HTR-8/SVneo (cell line): ENCODE measurements around the gene XXYLT1.
A peak's percentile ranks its signal among the peaks of the same experiment; 100 is the strongest.
"Not testable (repeated sequence)": the region's sequence is repeated elsewhere in the genome, so short reads cannot be mapped to it uniquely, and the experiment has no call there.

ENCODE experiments used
- DNase-seq: peaks from one replicate; pipeline ENCODE4 v3.0.0; 2011; ENCODE audit warnings: low spot score, mixed read lengths; ENCODE audit not compliant: insufficient read length
- FAIRE-seq: peaks from 2 replicates; lab custom pipeline; 2011; peaks lifted over from hg19 to GRCh38; lab: Jason Lieb, UNC

The XXYLT1 gene

DNA sequence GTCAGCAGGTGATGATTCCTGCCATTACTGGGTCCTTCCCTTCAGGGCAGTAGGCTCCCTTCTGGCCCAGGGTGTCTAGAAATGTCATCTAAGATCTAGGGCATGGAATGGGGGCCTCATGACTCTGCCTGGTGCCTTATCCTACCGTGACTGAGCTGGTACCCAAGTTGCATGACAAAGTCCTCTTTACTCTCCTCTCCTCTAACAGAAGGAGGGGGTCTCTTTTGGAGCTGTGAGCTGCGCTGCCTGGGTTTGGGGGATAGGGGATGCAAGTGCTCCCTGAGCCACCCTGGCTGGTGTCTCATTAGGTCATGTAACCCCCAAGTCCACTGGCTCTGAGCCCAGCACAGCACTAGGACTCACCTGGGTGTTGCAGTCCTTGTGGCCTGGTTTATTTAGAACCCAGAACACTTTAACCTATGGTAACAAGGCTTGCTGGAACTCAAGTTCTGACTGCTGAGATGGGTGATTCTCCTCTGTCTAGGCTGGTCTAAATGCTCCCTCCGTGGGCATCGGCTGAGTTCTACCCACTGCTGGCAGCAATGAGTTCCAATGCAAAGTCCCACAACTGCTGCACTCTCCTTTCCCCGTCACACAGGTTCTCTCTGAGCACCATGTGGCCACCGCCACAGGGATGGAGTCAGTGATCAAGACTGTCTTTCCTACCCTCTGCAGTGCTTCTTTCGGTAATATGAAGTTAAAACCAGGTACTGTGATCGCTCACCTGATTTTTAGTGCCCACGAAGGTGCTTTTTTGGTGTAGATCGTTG lies 34.0 kb downstream of the XXYLT1 start:
- no peak for FAIRE-seq
- no peak for DNase-seq

GRCh38 chr3:195236076-195236798 lies 34.7 kb downstream of the XXYLT1 start:
- no peak for DNase-seq
- no peak for FAIRE-seq

- DNase-seq, result no peak
- FAIRE-seq, result no peak
Measured at GRCh38 chr3:195230244-195230643, 40.7 kb downstream of the XXYLT1 start.

- not testable (repeated sequence) for FAIRE-seq, DNase-seq
Measured at GRCh38 chr3:195228886-195229285, 42.1 kb downstream of the XXYLT1 start.

GRCh38 chr3:195227871-195228270 lies 43.1 kb downstream of the XXYLT1 start:
- FAIRE-seq (no peak), DNase-seq (no peak)

GRCh38 chr3:195226900-195227447 lies 44.0 kb downstream of the XXYLT1 start:
- DNase-seq (peak; percentile 35), FAIRE-seq (peak; percentile 9)

- FAIRE-seq (no peak), DNase-seq (no peak)
Measured at GRCh38 chr3:195226445-195226844, 44.5 kb downstream of the XXYLT1 start.

DNA sequence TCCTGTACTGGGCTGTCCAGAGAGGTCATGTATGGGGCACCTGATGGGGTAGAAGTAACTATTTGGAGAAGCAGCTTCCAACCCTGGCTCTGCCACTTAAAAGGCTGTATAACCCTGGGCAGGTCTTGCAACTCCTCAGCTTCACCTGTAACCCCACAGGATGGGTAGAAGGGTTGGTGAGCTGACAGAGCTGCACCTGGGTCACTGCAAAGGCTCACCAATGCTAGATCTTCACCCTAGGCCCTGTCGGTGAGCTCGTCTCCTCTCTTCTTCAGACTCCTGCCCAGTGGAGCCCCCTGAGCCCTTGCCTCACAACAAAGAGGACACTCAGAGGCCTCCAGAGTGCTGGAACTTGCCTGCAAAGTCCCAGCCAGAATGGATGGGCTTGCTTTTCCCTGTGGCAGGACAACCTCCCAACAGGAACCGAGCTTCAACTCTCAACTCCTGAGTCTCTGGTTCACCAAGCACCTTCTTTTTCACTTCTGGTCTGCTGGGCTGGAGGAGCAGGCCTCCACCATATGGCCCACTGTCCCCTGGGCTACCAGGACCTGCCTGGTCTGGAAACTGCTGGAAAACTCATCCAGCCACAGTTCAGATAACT lies 45.9 kb downstream of the XXYLT1 start:
- DNase-seq (no peak), FAIRE-seq (no peak)

DNA sequence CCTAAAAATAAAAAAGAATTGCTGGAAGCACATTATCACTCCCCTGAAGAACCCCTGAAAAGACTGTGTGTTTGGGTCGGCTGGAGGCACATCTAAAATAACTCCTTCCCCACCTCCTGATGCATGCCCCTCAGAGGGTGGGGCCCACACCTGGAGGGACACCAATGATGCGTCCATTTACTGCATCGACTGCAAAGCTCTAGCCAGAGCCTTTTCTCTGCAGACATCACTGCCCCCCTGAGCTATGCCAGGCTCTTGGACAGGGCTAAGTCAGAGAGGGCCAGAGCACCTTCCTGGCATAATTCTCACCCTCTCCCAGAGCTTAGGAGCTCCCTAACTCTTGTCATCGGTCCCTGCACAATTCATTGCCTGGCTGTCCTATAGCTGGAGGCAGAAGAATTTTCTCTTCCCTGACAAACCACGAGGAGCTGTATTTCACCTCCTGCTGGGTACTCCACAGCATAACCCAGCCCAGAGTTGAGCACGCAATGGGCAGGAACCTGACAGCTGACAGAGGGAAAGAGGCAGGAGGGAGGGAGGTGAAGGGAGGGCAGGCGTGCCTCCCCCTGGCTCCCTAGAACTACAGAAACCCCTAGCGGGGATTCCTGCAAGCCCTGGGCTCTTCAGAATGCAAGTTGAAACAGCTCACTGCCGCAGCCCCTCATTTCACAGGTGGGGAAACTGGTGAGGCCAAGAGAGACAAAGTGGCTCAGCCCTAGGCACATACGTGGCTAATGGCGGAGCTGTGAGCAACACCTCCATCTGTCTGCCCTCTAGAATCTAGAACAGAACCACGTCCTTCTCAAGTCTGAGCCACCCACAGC lies 46.6 kb downstream of the XXYLT1 start:
- DNase-seq, result no peak
- no peak for FAIRE-seq

DNA sequence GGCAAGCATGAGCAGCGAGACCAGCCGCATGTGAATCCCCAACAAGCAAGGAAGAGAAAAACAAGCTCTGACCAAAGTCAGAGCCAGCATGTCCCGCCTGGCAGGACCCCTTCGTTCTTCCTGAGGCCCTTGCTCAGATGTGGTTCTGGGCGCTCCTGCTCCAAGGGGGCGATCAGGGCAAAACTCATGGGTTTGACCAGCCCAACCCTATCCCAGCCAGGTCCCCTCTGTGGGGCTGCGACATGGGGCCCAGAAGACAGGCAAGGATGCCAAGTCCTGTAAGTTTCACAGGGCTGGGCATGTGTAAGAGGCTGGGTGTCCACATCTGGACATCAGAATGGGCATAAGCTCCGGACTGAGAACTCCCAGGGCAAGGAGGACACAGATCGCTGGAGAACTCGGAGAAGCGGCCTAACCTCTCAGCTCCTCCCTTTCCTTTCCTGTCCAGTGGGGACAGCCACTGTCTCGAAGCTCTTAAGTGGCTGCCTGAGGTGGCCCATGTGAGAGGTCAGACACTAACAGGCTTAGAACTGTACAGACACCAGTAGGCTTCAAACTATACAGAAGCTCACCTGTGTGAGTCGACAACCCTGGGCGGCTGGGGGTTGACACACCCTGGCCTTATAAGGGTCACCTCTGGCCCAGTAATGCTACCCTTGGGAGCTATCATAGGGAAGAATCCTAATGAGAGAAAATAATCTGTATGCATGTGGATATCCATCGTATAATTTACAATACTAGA lies 48.9 kb downstream of the XXYLT1 start:
- FAIRE-seq (no peak), DNase-seq (no peak)

DNA sequence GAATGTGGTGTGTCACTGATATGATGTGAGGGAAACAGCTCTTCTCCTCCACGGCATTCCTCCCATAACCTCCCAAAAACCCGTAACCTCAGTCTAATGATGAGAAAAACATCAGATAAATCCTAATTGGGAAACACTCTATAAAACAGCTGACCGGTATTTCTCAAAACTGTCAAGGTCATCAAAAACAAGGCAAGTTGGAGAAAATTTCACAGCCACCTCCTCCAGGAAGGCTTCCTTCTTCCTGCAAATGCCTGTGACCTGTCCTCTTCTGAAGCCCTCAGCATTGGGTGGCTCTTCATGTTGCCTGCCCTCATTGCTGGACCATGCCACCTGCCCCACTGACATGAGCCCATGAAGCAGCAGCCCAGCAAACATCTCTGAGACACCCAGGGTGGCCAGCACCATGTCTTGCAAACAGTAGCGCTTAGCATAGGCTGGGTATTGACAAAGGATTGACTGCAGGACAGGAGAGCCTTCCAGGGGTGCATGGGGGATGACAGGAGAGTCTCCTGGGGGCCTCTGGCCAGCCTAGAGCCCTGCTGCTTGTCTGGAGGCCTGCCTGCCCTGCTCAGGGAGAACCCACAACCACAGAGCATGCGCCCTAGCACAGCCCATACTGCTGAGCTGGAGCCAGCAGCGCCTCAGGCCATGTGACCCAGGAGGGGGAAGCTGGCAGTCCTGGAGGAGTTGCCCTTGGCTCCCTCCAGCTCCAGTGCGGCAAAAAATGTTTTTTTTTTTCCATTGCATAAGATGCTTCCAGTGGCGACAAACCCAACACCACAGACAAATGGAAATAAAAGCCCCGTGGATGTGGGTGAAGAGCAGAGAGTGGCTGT lies 49.7 kb downstream of the XXYLT1 start:
- DNase-seq, result no peak
- no peak for FAIRE-seq

DNA sequence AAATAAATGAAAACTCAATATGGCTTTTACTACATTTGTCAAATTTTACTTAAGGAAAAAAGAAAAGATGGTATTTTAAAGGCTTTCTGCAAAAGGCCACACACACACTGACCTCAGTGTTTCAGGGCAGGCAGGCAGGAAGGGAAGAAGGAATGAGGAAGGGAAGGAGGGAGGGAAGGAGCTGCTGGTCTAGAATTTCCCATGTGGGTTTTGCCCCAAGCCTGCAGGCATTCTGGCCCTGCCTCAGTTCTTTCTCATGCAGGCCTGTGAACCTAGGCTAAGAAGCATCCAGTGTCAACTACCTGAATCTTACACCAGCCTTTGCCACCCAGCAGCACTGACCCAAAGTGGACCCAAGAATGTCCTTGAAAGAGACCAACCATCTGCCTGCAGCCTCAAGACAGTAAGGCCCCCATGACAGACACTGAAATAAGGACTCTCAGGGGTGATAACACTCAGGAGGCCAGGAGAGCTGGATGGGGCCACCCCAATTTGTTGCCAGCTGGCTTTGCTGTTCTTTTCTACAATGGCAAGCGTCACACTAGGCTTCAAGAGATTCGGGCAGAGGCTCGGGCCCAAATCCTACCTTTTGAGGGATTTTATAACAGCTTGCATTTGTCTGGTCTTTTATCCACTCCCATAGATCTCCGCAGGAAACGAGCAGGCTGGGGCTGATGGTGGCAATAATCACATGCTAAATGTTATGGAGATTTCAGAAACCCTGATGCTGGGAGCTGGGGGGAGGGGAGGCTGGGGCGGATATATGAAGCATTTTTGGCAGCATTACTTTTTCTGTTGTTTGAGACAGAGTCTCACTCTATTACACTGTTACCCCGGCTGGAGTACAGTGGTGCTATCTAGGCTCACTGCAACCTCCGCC lies 51.4 kb downstream of the XXYLT1 start:
- DNase-seq (no peak), FAIRE-seq (no peak)

DNA sequence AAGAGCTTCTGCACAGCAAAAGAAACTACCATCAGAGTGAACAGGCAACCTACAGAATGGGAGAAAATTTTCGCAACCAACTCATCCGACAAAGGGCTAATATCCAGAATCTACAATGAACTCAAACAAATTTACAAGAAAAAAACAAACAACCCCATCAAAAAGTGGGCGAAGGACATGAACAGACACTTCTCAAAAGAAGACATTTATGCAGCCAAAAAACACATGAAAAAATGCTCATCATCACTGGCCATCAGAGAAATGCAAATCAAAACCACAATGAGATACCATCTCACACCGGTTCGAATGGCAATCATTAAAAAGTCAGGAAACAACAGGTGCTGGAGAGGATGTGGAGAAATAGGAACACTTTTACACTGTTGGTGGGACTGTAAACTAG lies 52.6 kb downstream of the XXYLT1 start:
- not testable (repeated sequence) for FAIRE-seq, DNase-seq

DNA sequence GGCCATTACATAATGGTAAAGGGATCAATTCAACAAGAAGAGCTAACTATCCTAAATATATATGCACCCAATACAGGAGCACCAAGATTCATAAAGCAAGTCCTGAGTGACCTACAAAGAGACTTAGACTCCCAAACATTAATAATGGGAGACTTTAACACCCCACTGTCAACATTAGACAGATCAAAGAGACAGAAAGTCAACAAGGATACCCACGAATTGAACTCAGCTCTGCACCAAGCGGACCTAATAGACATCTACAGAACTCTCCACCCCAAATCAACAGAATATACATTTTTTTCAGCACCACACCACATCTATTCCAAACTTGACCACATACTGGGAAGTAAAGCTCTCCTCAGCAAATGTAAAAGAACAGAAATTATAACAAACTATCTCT lies 55.4 kb downstream of the XXYLT1 start:
- not testable (repeated sequence) for FAIRE-seq

GRCh38 chr3:195214381-195214780 lies 56.6 kb downstream of the XXYLT1 start:
- DNase-seq, result no peak
- no peak for FAIRE-seq

More for the DNA sequence above, 55.4 kb downstream of the XXYLT1 start:
- not testable (repeated sequence) for DNase-seq

GRCh38 chr3:195213639-195214315 lies 57.2 kb downstream of the XXYLT1 start:
- DNase-seq (no peak), FAIRE-seq (no peak)
